Measurements from ENCODE around the gene COX19.

DNA sequence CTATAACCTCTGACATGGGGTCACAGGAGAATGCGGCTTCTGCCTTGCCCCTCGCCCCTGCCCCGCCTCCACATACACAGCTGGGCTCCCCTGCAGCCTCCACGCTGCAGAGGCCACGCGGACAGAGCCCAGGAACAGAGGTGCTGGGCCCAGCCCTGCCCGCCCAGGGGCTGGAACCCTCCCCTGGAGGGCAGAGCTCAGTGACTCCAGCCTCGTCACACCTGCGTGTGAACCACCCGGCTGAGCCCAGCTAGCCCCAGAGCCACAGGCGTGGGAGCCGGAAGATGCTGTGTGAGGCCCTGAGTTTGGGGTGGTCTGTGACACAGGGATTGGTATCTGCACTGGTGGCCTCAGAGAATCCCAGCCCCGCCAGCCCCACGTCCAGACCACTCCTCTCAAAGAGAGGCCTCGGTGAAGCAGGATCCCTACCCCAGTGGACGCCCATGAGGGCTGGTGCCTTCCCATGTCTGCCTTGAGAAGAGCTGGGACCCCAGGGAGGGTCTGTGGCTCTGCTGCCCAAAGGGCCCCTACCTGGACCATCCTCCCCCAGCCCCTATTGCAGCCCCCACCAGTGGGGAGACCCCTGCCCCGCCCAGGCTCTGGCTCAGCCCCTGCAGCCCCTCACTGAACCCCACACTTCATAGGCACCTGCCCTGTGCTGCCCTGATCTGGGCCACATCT is 12.8 kb downstream of the COX19 start:
- peak in 1 of 3 donors; percentile 56 for TF ChIP-seq POLR2AphosphoS5 (IDR thresholded peaks at IDR 0.05)
- TF ChIP-seq CTCF (IDR thresholded peaks at IDR 0.05 in 8 of 11, conservative IDR thresholded peaks at IDR 0.05 in 3 of 11) = no peak

All from spleen (tissue), 7 donors.